ENCODE data around the gene KLF3.

Gene KLF3

DNA sequence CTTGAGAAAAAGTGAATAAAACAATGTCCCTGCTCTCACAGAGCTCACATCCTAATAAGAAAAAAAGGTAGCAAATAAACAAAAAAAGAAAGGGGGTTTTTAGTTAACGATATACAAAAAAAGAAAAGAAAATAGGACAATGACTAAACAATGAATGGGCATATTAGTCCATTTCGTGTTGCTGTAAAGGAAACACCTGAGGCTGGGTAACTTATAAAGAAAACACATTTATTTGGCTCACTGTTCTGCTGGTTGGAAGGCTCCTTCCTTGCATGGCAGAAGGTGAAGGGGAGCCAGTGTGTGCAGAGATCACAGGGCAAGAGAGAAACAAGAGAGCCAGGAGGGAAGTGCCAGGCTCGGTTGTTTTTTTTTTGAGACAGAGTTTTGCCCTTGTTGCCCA lies 4.7 kb upstream of the KLF3 start:
- no peak for DNase-seq

DNA sequence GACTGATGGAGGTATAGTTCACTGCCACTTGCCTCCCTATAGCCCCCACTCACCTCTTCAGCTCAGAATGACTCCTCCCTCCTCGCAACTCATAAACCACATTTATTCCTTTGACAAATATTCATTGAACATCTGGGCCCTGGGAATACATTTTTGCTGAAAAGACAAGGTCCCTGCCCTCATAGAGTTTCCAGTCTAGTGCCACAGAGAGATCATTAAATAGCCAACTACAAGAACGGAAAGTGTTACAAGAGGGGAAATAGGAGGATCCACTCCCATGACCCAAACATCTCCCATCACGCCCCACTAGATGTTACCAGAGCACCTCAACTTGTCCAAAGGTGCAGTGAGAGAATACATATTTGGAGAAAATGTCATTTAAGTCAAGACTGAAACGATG lies 3.2 kb upstream of the KLF3 start:
- DNase-seq = no peak

- no peak for DNase-seq
These were observed 2.6 kb upstream of the KLF3 start for GRCh38 chr4:38661371-38661770.

DNA sequence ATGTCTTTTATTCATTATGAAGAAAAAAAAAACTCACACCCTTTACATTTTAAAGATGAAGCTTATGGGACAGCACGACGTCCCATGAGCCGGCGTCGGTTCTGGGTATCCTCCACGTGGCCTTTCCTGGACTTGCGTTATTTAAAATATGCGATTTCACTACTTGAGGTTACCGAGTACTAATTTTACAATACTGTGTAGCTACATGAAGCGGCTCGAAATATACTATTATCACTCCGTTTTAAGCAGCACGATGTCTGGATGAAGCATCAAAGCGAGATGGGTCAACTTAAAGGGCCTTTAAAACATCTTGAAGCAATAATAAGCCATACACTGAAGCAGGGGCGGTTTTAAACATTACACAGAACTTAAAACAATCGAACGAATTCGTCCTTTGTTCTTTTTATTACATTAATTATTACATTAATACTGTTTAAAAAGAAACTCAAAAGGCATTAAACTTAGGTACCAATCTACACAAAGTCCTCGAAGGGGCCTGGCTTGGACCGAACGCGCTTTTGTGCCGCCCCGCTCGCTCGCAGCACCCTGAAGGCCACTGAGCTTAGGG lies 1.4 kb upstream of the KLF3 start:
- DNase-seq = no peak

DNA sequence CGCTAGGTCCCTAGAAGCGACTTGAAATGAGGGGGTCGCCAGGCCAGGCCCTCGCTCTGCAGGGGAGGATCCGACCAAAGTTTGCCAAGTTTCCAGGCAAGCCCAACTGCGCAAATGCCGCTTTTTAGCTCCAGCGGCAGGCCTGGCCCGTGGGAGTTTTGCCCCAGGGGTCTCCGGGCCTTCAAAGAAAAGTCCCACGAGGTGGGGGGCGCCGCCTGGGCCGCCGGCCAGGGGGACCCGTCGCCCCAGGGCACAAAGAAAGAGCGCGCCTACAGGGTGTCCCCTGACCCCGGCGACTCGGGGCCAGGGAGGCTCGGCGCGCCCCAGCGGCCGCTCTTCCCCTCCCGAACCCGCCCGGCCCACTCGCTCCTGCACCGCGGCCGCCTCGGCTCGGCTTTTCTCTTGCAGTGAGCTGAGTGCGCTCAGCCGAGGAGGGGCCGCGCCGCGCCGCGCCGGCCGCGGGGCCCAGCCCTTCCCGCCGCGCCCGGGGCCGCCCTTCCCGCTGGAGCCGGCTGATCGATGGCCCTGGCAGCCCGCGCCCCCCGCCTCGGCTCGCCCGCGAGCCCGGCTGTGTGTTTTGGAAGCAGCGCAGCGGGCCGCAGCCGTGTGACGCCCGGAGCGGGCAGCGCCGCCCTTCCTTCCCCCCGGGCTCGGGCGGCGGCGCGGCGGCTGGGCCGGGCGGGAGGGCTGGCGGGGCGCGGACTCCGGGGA lies 754 bp upstream of the KLF3 start:
- DNase-seq = no peak

GRCh38 chr4:38664706-38665401 lies 855 bp downstream of the KLF3 start:
- peak; percentile 22 for DNase-seq

GRCh38 chr4:38665551-38666411 lies 1.8 kb downstream of the KLF3 start:
- no peak for DNase-seq

GRCh38 chr4:38666766-38667084 lies 2.7 kb downstream of the KLF3 start:
- no peak for DNase-seq

DNA sequence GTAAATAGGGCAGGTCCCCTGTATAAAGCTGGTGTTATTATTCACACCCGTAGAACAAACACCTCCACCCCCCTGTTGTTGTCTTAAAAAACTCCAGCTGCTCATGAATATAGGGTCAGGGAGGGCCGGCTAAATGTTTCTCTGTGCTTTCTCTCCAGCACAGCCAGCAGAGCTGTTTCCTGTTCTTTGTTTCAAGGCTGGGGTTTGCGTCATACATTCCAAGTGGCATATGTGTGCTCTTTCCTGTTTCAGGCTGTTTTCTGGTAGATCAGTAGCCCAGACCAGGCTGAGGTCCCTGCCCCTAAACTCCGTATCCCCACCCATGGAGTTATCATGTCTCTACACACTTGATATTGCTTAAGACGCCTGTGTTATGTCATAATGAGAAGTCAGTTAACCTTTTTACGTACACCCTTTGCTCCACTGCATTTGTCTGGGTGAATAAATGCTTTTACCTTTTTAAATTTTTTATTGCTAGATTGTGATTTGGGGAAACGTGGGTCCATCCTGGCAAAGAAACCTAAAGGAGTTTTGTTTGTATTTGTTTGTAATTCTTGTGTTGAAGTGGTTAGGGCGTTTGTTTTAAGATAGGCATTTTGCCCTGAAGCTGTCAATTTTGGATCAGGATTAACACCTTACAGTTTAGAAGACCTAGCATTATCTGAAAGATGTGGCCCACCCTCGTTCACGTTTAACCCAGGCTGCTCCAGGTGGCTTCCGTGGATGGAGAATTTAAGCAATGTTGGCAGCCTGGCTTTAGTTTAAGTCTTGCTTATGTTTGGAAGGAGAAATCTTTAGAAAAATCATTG lies 3.3 kb downstream of the KLF3 start:
- DNase-seq = peak; percentile 55

- DNase-seq = no peak
These were observed 4.4 kb downstream of the KLF3 start for GRCh38 chr4:38668203-38668971.

- DNase-seq = no peak
These were observed 5.2 kb downstream of the KLF3 start for GRCh38 chr4:38669208-38669607.

DNA sequence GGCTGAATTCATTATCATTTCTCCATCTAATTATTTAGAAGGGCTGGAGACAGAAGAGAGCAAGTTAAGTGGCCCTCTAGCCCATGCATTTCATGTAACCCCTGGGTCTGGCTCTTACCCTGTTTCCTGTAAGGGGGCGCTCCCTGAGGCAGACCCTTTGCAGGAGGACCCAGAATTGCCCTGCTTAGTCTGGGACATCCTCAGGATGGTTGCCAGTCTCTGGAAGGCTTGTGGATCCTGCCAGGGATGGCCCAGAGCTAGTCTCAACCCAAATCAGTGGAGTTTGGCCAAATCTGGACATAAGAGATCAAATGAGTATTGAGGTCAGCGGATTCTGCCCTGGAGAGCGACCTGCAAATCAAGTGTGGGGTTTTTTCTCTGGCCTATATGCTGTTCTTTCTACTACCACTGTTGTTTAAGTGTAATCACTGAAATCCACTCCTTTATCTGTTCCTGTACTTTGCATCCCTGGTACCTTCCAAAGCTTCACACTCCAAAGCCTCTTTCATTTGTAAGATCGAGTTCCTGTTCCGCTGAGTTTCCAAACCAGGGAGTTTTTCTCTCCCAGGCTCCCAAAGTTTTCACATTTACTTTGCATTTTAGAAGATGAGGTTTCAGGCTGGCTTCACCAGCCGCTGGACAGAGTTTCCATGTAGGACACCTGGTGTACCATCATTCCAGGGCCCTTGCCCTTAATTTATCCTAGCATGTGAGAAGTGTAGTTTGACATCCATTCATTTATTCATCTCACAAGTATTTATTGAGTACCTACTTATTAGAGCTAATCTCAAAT lies 6.3 kb downstream of the KLF3 start:
- DNase-seq = no peak

DNA sequence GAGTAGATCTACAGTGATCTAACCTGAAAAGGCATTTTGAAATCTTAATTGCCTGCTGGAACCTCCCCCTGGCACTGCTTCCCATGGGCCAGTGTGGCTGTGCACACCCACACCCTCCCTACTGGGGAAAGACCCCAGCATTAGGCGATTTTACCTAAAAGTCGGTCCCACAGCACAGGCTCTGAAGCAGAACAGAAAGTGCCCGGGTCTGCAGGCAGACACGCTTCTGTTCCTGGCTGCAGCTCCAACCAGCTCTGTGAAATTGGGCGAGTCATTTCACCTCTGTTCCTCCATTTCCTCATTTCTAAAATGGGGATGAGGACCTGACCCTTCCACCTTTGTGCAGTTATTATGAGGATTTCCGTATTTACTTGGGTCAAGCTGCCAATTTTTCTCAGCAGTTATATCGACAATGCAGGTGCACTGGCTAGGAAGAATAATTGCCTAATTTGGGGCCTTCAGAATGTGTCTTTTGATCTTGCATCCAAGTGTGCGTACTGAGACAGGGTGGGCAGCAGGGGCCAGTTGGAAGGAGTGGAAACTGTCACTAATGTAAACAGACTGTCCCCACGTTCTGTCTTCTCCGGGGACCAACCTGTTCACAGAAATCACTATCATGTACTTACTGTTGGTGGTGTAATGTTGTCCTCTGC lies 7.1 kb downstream of the KLF3 start:
- DNase-seq = no peak

DNA sequence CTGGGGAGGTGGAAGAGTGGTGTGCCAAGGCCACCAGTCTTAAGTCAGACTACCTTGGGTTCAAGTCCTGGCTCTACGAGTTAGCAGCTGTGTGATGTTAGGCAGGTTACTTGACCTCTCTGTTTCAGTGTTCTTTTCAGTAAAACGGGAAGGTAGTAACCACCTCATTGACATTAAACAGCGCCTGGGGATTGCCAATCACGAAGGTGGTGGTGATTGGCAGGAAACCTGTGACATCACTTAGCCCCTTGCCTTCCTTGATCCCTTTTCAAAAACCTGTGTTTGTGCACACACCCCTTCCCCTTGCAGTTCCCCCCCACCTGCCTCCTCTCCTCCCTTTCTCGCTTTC lies 7.6 kb downstream of the KLF3 start:
- DNase-seq = no peak

DNA sequence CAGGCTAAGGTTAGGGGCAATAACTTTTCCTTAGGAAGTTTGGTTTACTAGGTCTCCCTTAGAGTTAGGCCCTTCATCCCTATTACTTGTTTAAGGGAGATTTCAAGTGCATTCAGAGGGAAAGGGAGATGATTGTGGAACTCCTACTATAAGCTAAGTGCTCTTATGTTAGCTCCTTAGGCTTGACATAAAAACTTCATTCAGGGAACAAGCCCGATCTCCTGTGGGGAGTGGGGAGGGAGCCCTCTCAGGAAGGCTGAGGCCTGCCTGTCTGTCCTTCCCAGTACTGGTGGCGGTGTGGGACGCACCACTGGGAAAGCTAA lies 8.0 kb downstream of the KLF3 start:
- DNase-seq = no peak

GRCh38 chr4:38672397-38673129 lies 8.6 kb downstream of the KLF3 start:
- no peak for DNase-seq

GRCh38 chr4:38673130-38673978 lies 9.4 kb downstream of the KLF3 start:
- no peak for DNase-seq

DNA sequence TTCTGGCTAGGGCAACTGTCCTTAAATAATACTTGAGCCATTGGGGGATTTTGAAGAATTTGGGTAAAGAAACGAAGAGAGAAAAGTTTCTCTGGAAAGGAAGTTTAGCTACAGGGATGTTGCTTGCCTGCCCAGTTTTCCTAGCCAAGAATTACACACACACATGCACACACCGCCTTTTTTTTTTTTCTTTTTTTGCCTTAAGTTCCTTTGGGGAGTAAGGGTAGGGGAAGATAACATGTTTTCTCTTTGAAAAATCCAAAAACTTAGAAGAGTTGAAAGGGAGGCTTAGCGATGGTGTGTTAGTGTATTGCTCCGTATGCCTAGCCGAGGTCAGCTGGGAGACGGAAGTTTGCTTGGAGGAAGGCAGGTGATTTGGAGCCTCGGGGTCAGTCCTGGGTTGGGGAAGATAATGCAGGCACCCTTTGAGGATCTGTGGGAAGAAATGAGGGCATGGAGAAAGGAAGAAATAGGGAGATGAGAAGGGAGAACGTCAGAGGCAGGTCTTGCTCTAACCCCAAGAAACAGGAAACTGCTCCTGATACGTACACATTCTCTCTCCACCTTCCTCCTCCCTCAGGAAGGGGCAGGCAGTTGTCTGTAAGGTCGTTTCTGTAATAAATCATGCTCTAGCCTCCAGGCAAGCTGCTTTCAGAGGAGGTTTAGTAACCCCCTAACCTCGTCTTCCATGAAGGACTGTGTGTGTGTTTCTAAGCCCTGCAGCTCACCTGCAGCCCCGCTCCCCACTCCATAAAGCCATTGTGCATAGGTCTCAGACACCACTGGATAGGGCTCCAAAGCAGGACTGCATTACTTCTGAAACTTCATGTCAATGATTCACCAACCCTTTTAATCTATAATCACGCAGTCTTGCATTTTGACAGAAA lies 10.5 kb downstream of the KLF3 start:
- DNase-seq = no peak

Data from NCI-H1694 treated with DMSO at 0.1 percent for 48 hours (cell line).